Fibroblast of villous mesenchyme (primary cell): ENCODE measurements around the gene SF3A2. TPM values are rescaled to one million over a fixed set of nuclear protein-coding genes. Genes with fewer than 3 reads are reported as not detected.

ENCODE experiments used
- small RNA-seq: library from RNA; depleted of rRNA; stranded (forward); fragments of <200 nt; gene quantifications from one replicate; pipeline ENCODE3, GENCODE V24; 2012
- total RNA-seq: library from RNA; depleted of rRNA; stranded (reverse); fragments of >200 nt; gene quantifications from 2 replicates; pipeline ENCODE4 v1.2.3, GENCODE V29; 2012

SF3A2 gene
- total RNA-seq, 1 donor: 24.6 TPM

Small RNAs within 50 kb of the gene (small RNA-seq; reads per million reads assigned to genes)
- gene MIR1227: not detected

Other genes starting within 250 kb of the SF3A2 start
- 46.6 and 51.5 TPM in 2 replicates for gene BTBD2, start 221.1 kb upstream of the SF3A2 start, total RNA-seq
- gene MKNK2, start 185.6 kb upstream of the SF3A2 start, total RNA-seq: 59.2 and 80.9 TPM in 2 replicates
- 31.2 and 36.7 TPM in 2 replicates for gene MOB3A, start 140.5 kb upstream of the SF3A2 start, total RNA-seq
- 1.3 TPM in 2 replicates for gene IZUMO4, start 139.9 kb upstream of the SF3A2 start, total RNA-seq
- gene AP3D1, start 85.3 kb upstream of the SF3A2 start, total RNA-seq: 122 and 140 TPM in 2 replicates
- gene DOT1L, start 72.9 kb upstream of the SF3A2 start, total RNA-seq: 5.6 and 8.4 TPM in 2 replicates
- gene PLEKHJ1, start 495 bp upstream of the SF3A2 start, total RNA-seq: 43.6 and 46.4 TPM in 2 replicates
- gene AMH, start 12.5 kb downstream of the SF3A2 start, total RNA-seq: 0.32 and 1.3 TPM in 2 replicates
- gene JSRP1, start 19.6 kb downstream of the SF3A2 start, total RNA-seq: 0.43 TPM in 1 of 2 replicates, not detected in the other
- gene PEAK3, start 45.4 kb downstream of the SF3A2 start, total RNA-seq: under 0.01 TPM in 1 of 2 replicates, not detected in the other
- under 0.01 TPM in 1 of 2 replicates, not detected in the other for gene LINGO3, start 71.3 kb downstream of the SF3A2 start, total RNA-seq
- 69.3 and 78.2 TPM in 2 replicates for gene LSM7, start 91.8 kb downstream of the SF3A2 start, total RNA-seq
- gene SPPL2B, start 91.9 kb downstream of the SF3A2 start, total RNA-seq: 25.5 and 39.9 TPM in 2 replicates
- gene TMPRSS9, start 123.4 kb downstream of the SF3A2 start, total RNA-seq: not detected in 2 replicates
- 24.2 and 34.8 TPM in 2 replicates for gene TIMM13, start 190.8 kb downstream of the SF3A2 start, total RNA-seq
- 58.6 and 92.0 TPM in 2 replicates for gene LMNB2, start 220.1 kb downstream of the SF3A2 start, total RNA-seq
- gene GADD45B, start 239.3 kb downstream of the SF3A2 start, total RNA-seq: 54.8 and 70.9 TPM in 2 replicates